ENCODE measurements around the gene EGFL8.
"Not testable (repeated sequence)": the region's sequence is repeated elsewhere in the genome, so short reads cannot be mapped to it uniquely, and the experiment has no call there.

Gene EGFL8

GRCh38 chr6:32133786-32134185, 30.6 kb upstream of the EGFL8 start:
- no peak overlapping the region for H3K4me3 ChIP-seq (ENCODE audit: low read depth, low read length)
- H3K9me3 ChIP-seq (ENCODE audit: severe bottlenecking) = no peaks in the 10 kb centered on the region
- TF ChIP-seq CTCF (IDR thresholded peaks at IDR 0.05; ENCODE audit: low read depth, low read length) = no peak
- DNase-seq = no peak
- H3K36me3 ChIP-seq = no peaks in the 10 kb centered on the region; the same call in 1 of the 2 replicates
- H3K27ac ChIP-seq = no peak overlapping the region
- no peaks in the 10 kb centered on the region for H3K27me3 ChIP-seq (ENCODE audit: insufficient read depth, low read depth, severe bottlenecking)

GRCh38 chr6:32137454-32137853, 26.9 kb upstream of the EGFL8 start:
- no peak for TF ChIP-seq CTCF (IDR thresholded peaks at IDR 0.05; ENCODE audit: low read depth, low read length)
- H3K27ac ChIP-seq = no peak overlapping the region
- no peaks in the 10 kb centered on the region for H3K9me3 ChIP-seq (ENCODE audit: severe bottlenecking)
- H3K36me3 ChIP-seq = no peaks in the 10 kb centered on the region
- DNase-seq = no peak
- H3K27me3 ChIP-seq (ENCODE audit: insufficient read depth, low read depth, severe bottlenecking) = no peaks in the 10 kb centered on the region
- no peak overlapping the region for H3K4me3 ChIP-seq (ENCODE audit: low read depth, low read length)

GRCh38 chr6:32139590-32139989, 24.8 kb upstream of the EGFL8 start:
- H3K36me3 ChIP-seq = no peaks in the 10 kb centered on the region
- no peaks in the 10 kb centered on the region for H3K9me3 ChIP-seq (ENCODE audit: severe bottlenecking)
- DNase-seq = no peak
- no peak for TF ChIP-seq CTCF (IDR thresholded peaks at IDR 0.05; ENCODE audit: low read depth, low read length)
- H3K27ac ChIP-seq = no peak overlapping the region
- no peaks in the 10 kb centered on the region for H3K27me3 ChIP-seq (ENCODE audit: insufficient read depth, low read depth, severe bottlenecking)
- H3K4me3 ChIP-seq (ENCODE audit: low read depth, low read length) = no peak overlapping the region

GRCh38 chr6:32140420-32141046, 23.9 kb upstream of the EGFL8 start:
- H3K9me3 ChIP-seq (ENCODE audit: severe bottlenecking) = no peaks in the 10 kb centered on the region
- H3K27me3 ChIP-seq (ENCODE audit: insufficient read depth, low read depth, severe bottlenecking) = no peaks in the 10 kb centered on the region
- H3K27ac ChIP-seq = no peak overlapping the region
- no peak overlapping the region for H3K4me3 ChIP-seq (ENCODE audit: low read depth, low read length)
- no peaks in the 10 kb centered on the region for H3K36me3 ChIP-seq
- no peak for DNase-seq
- TF ChIP-seq CTCF (IDR thresholded peaks at IDR 0.05; ENCODE audit: low read depth, low read length) = no peak

GRCh38 chr6:32144238-32144637, 20.2 kb upstream of the EGFL8 start:
- H3K4me3 ChIP-seq (ENCODE audit: low read depth, low read length); H3K27me3 ChIP-seq (ENCODE audit: insufficient read depth, low read depth, severe bottlenecking); H3K9me3 ChIP-seq (ENCODE audit: severe bottlenecking); DNase-seq; H3K36me3 ChIP-seq; H3K27ac ChIP-seq: not testable (repeated sequence)

- no peak for DNase-seq
- H3K4me3 ChIP-seq (ENCODE audit: low read depth, low read length) = no peak overlapping the region
- H3K27ac ChIP-seq = 0 out of 2 replicates have a peak overlapping the region, but pooled peaks have one; percentile 3
- peaks cover 8% of the 10 kb centered on the region for H3K36me3 ChIP-seq
- H3K9me3 ChIP-seq (ENCODE audit: severe bottlenecking) = peaks cover 2% of the 10 kb centered on the region
- TF ChIP-seq CTCF (IDR thresholded peaks at IDR 0.05; ENCODE audit: low read depth, low read length) = no peak
- H3K27me3 ChIP-seq (ENCODE audit: insufficient read depth, low read depth, severe bottlenecking) = no peaks in the 10 kb centered on the region
Measured at GRCh38 chr6:32146287-32146686, 18.1 kb upstream of the EGFL8 start.

Data from WERI-Rb-1 (cell line).